SKM-1 treated with dmso at 0.1 percent for 144 hours (cell line): Measurements from ENCODE around the gene SYNGR1.
"Not testable (repeated sequence)": the region's sequence is repeated elsewhere in the genome, so short reads cannot be mapped to it uniquely, and the experiment has no call there.

Experiments
- DNase-seq: peaks from one replicate; lab custom pipeline; 2025; ENCODE audit not compliant: unreplicated experiment; lab: John Stamatoyannopoulos, UW

The SYNGR1 gene

GRCh38 chr22:39401301-39401631 lies 51.5 kb downstream of the SYNGR1 start:
- no peak for DNase-seq

- no peak for DNase-seq
These were observed 55.7 kb downstream of the SYNGR1 start for GRCh38 chr22:39405346-39406085.

DNA sequence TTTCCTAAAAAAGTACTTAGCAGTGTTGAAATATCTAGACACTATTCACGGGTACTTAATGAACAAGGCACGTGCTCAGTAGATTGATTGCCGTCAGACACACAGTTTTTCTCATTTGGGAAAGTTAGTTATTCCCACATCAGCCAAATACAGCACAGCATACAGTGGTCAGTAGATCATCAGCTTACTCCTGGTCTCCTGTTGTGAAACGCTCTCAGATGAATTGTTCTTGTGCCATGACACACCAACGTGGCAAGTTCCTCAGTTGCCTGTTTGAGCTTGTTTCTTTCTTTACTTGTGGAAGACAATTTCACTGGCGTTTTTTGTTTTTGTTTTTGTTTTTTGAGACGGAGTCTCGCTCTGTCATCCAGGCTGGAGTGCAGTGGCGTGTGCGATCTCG lies 58.4 kb downstream of the SYNGR1 start:
- DNase-seq, result no peak

DNA sequence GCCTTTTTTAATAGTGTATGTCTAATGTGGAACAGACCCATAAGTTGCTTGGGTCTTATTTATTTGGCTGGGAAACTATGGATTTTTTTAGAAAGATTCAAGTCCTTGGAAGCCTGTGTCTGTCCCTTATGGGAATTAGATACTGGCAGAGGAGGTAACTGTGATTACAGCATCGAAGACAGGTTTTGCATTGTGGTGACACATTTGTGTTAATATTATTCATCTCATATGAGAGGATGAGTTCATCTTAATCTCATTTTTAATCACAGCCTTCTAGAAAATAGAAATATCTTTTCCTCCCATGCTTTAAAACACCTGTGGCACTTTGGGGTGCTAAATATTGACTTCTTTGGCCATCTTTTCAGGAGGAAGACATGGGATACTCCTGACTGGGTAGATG lies 59.0 kb downstream of the SYNGR1 start:
- no peak for DNase-seq

DNA sequence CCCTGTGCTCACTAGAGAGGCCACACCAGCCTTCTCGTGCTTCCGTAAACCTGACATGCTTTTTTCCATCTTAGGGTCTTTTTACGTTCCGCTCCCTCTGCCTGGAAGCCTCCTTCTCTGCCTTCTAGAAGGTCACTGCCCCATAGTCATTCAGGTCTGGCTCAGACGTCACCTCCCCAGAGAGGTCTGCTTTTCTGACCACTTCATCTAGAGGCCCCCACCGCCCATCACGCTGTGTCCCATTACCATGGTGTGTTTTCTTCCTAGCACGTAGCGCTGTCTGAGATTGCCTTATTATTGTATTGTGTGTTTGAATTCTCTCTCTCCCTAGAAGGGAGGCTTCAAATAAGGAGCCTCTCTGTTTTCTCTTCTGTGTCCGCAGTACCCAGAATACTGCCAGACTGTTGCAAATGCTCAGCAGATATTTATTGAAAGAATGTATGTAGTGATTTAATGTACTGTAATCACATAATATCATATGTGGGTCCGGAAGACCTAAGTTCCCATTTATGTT lies 59.8 kb downstream of the SYNGR1 start:
- no peak for DNase-seq

- peak; percentile 11 for DNase-seq
These were observed 60.5 kb downstream of the SYNGR1 start for GRCh38 chr22:39410264-39410663.

DNA sequence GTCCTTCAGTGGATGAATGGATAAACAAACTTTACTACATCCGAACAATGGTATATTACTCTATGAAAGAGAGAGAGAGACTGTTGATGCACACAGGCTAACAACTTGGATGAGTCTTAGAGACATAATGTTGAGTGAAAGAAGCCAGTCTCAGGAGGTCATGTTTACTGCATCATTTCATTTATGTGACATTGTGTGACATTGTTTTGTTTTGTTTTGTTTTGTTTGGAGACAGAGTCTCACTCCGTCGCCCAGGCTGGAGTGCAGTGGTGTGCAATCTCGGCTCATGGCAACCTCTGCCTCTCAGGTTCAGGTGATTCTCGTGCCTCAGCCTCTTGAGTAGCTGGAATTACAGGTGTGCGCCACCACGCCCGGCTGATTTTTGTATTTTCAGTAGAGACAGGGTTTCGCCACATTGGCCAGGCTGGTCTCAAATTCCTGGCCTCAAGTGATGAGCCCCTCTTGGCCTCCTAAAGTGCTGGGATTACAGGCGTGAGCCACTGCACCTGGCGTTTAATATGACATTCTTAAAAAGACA lies 62.1 kb downstream of the SYNGR1 start:
- DNase-seq, result not testable (repeated sequence)

- DNase-seq, result not testable (repeated sequence)
These were observed 63.4 kb downstream of the SYNGR1 start for GRCh38 chr22:39413204-39413603.

DNA sequence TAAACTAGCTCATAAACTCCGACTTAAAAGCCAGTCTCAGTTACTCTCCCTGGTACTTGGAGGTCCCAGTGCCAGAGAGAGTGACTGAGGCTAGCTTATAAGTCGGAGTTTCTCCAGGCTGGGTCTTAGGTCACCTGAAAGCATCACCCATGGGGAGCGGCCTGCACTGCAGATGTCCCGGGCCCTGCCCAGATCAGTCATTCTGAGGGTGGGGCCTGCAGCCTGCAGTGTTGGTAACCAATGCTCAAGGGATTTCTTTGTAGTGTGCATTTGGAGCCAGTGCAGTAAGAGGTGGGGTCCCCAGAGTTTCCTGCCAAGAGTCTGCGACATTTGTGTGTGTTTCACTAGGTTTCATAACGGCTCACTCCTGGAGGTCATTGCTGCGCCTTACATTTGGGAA lies 64.6 kb downstream of the SYNGR1 start:
- DNase-seq, result no peak

DNA sequence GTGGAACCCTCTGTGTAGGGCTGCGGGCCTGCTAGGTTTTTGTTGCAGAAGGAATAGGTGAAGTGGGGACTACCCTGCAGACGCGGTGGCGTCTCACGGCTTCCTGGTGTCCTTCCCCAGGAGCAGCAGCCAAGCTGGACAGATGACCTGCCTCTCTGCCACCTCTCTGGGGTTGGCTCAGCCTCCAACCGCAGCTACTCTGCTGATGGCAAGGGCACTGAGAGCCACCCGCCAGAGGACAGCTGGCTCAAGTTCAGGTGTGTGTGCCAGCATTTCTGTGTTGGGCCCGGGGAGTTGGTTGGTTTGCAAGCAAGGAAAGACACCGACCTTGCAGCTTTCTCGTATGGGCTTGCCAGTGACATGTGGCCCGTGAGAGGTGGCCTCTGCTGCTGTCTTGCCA lies 65.1 kb downstream of the SYNGR1 start:
- DNase-seq, result no peak

DNA sequence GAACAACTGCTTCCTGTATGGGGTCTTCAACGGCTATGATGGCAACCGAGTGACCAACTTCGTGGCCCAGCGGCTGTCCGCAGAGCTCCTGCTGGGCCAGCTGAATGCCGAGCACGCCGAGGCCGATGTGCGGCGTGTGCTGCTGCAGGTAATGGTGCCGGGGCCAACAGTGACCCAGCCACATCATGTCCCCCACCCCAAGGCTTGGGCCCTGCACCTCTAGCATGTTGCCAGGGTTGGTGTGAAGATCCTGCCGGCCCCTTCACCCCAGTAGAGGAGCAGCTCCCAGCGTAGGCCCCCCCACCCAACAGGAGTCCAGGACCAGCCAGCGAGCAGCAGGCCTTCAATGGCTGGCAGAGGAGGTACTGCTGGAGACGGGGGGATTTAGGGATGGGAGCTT lies 65.7 kb downstream of the SYNGR1 start:
- DNase-seq, result no peak

DNA sequence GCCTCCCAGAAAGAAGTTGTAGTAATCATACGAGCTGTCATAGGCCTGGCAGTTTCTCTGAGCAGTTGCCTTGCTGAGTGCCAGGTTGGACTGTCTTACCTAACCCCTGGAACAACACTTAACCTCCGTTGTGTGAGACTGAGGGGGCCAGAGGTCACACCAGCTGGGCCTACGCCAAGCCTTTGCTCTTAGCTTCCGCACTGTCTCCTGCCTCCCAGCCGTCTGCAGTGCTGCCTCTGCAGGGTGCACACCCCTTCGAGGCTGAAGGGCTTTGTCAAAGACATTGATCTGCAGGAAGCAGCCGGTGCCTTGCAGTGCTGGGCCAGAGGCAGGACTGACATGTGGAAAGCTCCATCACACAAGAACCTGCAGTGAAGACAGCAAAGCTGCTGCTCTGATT lies 66.5 kb downstream of the SYNGR1 start:
- DNase-seq, result no peak

DNA sequence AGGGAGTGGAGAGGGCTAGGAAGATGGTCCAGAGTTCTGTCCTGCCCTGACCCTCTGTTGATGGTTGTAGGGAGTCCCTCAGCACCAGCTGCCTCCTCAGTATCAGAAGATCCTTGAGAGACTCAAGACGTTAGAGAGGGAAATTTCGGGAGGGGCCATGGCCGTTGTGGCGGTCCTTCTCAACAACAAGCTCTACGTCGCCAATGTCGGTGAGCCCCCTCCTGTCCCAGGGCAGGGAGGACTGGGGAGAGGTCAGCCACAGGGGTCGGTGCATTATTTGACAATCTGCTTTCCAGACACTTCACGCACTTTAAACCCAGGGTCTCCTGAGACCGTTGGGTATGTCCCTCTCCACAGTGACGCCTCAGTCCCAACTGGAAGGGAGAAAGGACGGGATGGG lies 67.8 kb downstream of the SYNGR1 start:
- no peak for DNase-seq

DNA sequence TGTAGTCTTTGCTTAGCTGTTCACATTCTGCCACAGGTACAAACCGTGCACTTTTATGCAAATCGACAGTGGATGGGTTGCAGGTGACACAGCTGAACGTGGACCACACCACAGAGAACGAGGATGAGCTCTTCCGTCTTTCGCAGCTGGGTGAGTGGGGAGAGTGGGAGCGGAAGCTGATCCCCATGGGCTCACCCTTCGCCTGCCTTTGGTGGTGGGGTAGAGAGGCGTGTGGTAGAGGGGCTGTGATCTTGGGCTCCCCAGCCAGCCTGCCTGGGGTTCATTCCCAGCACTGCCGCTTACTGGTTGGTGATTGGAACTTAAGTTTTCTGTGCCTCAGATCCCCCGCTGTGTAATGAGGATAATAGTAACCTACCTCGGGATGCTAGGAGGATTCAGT lies 68.9 kb downstream of the SYNGR1 start:
- no peak for DNase-seq

DNA sequence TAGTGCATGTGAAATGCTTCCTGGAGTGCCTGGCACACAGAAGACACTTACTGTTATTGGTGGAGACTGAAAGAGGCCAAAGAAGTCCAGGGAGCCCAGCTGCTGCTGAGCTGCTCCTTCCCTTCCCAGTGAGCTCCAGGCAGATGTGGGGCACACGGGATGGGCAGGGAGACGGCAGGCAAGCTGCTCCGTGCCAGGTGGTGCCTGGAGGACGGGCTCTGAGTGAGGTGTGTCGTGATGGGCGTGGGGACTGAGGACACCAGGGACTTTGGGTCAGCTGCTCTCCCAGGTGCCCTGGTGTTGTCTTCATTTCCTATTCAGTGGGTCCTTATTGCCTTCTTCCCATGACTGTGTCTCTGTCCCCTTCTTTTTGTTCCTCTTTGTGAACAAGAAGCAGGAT lies 69.3 kb downstream of the SYNGR1 start:
- no peak for DNase-seq

DNA sequence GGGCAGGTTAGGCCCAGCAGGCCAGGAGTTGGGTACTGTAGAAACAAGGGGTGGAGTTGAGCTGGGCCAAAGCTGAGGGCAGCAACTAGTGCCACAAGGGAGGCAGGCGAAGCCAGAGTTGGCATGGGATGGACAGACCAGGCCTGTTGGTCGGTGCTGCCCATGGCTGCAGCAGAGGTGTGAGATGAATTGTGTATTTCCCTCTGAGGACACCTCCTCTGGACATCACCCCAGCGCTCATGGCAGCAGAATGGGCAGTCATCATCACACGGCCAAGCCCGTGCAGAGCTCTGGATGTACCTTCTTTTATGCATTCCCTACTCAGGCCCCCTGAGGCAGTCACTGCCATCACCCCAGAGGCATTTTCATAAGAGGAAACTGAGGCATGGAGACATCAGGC lies 70.1 kb downstream of the SYNGR1 start:
- DNase-seq, result no peak

DNA sequence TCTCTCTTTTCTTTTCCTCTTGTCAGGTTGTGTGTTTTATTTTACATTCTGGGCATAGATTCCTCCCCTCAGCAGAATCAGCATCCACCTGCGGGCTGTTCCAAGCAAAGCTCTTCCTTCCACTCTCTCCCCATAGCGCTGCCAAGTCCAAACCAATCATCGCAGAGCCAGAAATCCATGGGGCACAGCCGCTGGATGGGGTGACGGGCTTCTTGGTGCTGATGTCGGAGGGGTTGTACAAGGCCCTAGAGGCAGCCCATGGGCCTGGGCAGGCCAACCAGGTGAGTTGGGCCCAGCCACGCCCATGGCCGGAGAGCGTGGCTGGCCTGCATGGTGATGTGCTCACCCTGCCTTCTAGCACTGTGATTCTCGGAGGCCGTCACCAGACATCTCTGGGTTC lies 71.9 kb downstream of the SYNGR1 start:
- no peak for DNase-seq

- DNase-seq, result no peak
These were observed 72.3 kb downstream of the SYNGR1 start for GRCh38 chr22:39422101-39422500.

GRCh38 chr22:39422721-39423120 lies 72.9 kb downstream of the SYNGR1 start:
- DNase-seq, result no peak

GRCh38 chr22:39423976-39424375 lies 74.2 kb downstream of the SYNGR1 start:
- DNase-seq, result no peak

DNA sequence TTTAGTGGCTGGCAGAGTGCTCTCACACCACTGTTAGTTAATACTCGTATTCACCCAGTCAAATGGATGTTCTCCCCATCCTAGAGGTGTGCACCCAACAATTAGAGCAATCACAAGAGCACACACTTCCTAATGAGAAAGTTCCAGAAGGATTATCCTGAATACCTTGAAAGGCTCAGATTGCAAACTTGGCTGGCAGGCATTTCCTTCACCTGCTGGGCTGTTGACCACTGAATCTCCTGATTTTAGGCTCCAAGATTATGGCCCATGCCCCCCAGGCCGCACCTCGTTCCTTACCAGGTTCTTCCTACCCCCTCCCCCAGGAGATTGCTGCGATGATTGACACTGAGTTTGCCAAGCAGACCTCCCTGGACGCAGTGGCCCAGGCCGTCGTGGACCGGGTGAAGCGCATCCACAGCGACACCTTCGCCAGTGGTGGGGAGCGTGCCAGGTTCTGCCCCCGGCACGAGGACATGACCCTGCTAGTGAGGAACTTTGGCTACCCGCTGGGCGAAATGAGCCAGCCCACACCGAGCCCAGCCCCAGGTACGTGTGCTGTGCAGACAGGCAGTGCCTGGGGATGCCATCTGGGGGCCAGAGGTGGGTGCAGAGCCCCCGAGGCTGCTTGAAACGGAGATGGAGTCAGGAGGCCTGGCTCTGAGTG lies 76.7 kb downstream of the SYNGR1 start:
- no peak for DNase-seq

DNA sequence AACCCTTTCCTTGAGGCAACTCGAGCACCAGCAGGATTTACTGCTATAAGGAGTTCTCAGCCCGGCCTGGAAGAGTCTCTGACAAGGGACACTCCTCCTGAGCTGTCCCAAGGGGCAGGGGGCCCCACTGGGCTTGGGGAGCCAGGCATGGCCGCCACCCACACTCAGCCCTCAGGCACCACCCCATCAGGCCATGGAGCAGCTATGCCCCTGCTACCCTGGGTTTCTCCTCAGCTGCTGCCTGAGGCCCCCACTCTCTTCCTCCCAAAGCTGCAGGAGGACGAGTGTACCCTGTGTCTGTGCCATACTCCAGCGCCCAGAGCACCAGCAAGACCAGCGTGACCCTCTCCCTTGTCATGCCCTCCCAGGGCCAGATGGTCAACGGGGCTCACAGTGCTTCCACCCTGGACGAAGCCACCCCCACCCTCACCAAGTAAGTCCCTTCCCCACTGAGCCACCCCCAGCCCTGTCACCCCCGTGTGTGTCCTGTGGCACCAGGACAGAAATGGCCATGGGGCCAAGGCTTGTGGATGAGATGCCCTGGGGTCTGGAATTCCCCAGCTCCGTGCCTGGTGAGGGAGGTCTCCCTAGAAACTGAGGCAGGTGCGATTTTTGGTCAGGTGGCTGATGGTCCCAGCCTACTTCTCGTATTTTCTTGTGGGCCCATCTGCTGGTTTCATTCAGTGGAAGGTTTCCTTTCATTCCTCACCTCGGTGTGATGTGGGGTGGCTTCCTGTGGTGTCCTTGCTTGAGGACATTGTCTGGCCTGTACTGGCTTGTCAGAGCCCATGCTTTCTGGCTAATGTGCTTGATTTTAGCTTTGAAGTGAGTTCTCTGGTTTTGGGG lies 78.2 kb downstream of the SYNGR1 start:
- DNase-seq, result no peak
